ENCODE measurements around the gene KLHDC1.
"Not testable (repeated sequence)": the region's sequence is repeated elsewhere in the genome, so short reads cannot be mapped to it uniquely, and the experiment has no call there.

The KLHDC1 gene

GRCh38 chr14:49721733-49722435 is 29.0 kb downstream of the KLHDC1 start:
- DNase-seq (ENCODE audit: low read depth): not testable (repeated sequence)

GRCh38 chr14:49727171-49727570 is 34.3 kb downstream of the KLHDC1 start:
- DNase-seq (ENCODE audit: low read depth): no peak

GRCh38 chr14:49732896-49733295 is 40.0 kb downstream of the KLHDC1 start:
- DNase-seq (ENCODE audit: low read depth): no peak

GRCh38 chr14:49733836-49734235 is 40.9 kb downstream of the KLHDC1 start:
- DNase-seq (ENCODE audit: low read depth): no peak

- not testable (repeated sequence) for DNase-seq (ENCODE audit: low read depth)
These were observed 42.7 kb downstream of the KLHDC1 start for GRCh38 chr14:49735669-49736068.

GRCh38 chr14:49745191-49745590 is 52.3 kb downstream of the KLHDC1 start:
- DNase-seq (ENCODE audit: low read depth): no peak

- not testable (repeated sequence) for DNase-seq (ENCODE audit: low read depth)
These were observed 53.6 kb downstream of the KLHDC1 start for GRCh38 chr14:49746476-49746875.

GRCh38 chr14:49754570-49755097 is 61.7 kb downstream of the KLHDC1 start:
- no peak for DNase-seq (ENCODE audit: low read depth)

- no peak for DNase-seq (ENCODE audit: low read depth)
These were observed 62.5 kb downstream of the KLHDC1 start for GRCh38 chr14:49755378-49755777.

GRCh38 chr14:49761839-49762551 is 69.1 kb downstream of the KLHDC1 start:
- DNase-seq (ENCODE audit: low read depth): no peak

GRCh38 chr14:49766839-49767238 is 73.9 kb downstream of the KLHDC1 start:
- DNase-seq (ENCODE audit: low read depth): no peak

GRCh38 chr14:49767270-49767570 is 74.3 kb downstream of the KLHDC1 start:
- DNase-seq (ENCODE audit: low read depth): no peak

- peak; percentile 70 for DNase-seq (ENCODE audit: low read depth)
These were observed 74.8 kb downstream of the KLHDC1 start, which contains the start of gene KLHDC2 for GRCh38 chr14:49767571-49768300. Gene KLHDC2, plus strand, starts transcription at chr14:49768153. Its CDS starts 316 bp downstream, at chr14:49768469.

GRCh38 chr14:49768301-49769121 is 75.6 kb downstream of the KLHDC1 start:
- peak; percentile 24 for DNase-seq (ENCODE audit: low read depth)

- DNase-seq (ENCODE audit: low read depth): no peak
These were observed 76.3 kb downstream of the KLHDC1 start for GRCh38 chr14:49769171-49769570.

GRCh38 chr14:49769581-49770211 is 76.8 kb downstream of the KLHDC1 start:
- no peak for DNase-seq (ENCODE audit: low read depth)

- no peak for DNase-seq (ENCODE audit: low read depth)
These were observed 77.4 kb downstream of the KLHDC1 start for GRCh38 chr14:49770212-49770817.

- DNase-seq (ENCODE audit: low read depth): not testable (repeated sequence)
These were observed 78.8 kb downstream of the KLHDC1 start for GRCh38 chr14:49771691-49772090.

GRCh38 chr14:49774106-49774505 is 81.2 kb downstream of the KLHDC1 start:
- DNase-seq (ENCODE audit: low read depth): no peak

- no peak for DNase-seq (ENCODE audit: low read depth)
These were observed 85.5 kb downstream of the KLHDC1 start for GRCh38 chr14:49778421-49778820.

- not testable (repeated sequence) for DNase-seq (ENCODE audit: low read depth)
These were observed 88.1 kb downstream of the KLHDC1 start for GRCh38 chr14:49781040-49781439.
